ENCODE results near the gene REX1BD.

GRCh38 chr19:18613589-18614234, 25.1 kb downstream of the REX1BD start:
- TF ChIP-seq TAF1 (IDR thresholded peaks at IDR 0.05; ENCODE audit: borderline replicate concordance, insufficient read depth, low read length): no peak
- no peak for TF ChIP-seq SIN3A (IDR thresholded peaks at IDR 0.05; ENCODE audit: borderline replicate concordance, insufficient read depth, low read length)
- TF ChIP-seq REST (IDR thresholded peaks at IDR 0.05; ENCODE audit: insufficient read depth in 1 of 2, low read depth in 2 of 2, low read length in 2 of 2): no peak

Data from PFSK-1 (cell line).